Stimulated activated CD8-positive, alpha-beta memory T cell treated with anti-CD3 and anti-CD28 coated beads, Interleukin-15, amount 100 ng/mL, for 24 hours (primary cell): ENCODE results near the gene BRD9.
"Not testable (repeated sequence)": the region's sequence is repeated elsewhere in the genome, so short reads cannot be mapped to it uniquely, and the experiment has no call there.

Source experiments
- DNase-seq: peaks from one replicate; pipeline ENCODE4 v3.0.0-alpha.2; 2020; ENCODE audit warnings: low read depth

BRD9 gene

DNA sequence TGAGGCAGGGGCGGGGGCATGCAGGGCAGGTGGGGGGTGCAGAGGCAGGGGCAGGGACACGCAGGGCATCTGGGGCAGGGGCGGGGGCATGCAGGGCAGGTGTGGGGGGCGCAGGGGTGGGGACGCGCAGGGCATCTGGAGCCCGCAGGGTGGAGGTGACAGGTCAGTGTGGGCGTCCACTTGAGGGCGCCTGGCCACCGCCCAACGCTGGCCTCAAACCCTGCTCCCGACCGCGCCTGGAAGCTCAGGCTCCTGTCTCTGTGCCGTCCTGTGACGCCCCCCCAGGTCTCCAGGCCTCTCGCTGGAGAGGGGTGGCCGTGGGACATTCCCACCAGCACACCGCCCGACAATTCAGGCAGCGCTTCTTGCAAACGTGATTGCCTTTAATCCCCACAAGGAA is 48.7 kb downstream of the BRD9 start:
- not testable (repeated sequence) for DNase-seq

GRCh38 chr5:843371-843770 is 49.2 kb downstream of the BRD9 start:
- not testable (repeated sequence) for DNase-seq

GRCh38 chr5:842402-843221 is 50.0 kb downstream of the BRD9 start:
- DNase-seq: not testable (repeated sequence)

- DNase-seq: not testable (repeated sequence)
Measured at GRCh38 chr5:841531-842401, 50.8 kb downstream of the BRD9 start.

DNA sequence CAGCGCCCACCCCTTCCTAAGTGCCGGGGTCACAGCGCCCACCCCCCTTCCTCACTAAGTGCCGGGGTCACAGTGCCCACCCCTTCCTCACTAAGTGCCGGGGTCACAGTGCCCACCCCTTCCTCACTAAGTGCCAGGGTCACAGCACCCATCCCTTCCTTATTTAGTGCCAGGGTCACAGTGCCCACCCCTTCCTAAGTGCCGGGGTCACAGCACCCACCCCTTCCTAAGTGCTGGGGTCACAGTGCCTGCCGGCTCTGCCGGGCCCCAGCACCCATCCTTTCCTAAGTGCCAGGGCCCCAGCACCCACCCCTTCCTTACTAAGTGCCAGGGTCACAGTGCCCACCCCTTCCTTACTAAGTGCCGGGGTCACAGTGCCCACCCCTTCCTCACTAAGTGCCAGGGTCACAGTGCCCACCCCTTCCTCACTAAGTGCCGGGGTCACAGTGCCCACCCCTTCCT is 51.6 kb downstream of the BRD9 start:
- not testable (repeated sequence) for DNase-seq

DNA sequence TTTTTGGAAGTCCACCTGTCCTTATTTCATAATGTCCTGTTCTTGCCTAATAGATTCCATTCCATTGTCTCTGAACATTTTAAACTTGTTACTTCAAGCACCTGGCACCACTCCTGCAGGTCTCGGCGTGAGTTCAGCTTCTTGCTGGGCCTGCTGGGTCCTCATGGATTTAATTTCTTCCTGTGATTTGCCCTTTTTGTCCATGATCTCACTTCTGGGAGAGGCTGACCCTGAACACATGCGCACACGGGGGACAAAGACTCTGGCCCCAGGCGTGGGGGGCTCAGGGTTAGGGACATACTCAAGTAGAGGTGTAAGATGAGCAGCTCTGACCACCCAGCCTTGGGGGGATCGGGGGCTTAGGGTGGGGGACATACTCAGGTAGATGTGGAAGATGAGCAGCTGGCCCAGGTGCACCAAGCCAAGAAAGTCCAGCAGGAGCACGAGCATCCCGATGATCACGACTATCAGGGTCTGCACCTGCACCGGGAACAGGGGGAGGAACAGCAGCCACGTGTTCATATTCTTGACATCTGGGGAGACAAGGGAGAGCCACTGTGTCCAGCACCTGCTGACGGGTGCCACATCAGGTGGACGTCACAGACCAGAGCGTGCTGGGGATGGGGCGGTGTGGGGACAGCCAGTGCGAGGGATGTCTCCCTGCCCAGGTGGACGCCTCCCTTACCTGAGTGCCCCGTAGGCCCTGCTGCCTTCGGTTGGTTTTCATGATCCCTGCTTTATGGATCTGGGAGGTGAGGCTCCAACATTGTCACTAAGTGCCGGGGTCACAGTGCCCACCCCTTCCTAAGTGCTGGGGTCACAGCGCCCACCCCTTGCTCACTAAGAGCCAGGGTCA is 52.3 kb downstream of the BRD9 start:
- not testable (repeated sequence) for DNase-seq

DNA sequence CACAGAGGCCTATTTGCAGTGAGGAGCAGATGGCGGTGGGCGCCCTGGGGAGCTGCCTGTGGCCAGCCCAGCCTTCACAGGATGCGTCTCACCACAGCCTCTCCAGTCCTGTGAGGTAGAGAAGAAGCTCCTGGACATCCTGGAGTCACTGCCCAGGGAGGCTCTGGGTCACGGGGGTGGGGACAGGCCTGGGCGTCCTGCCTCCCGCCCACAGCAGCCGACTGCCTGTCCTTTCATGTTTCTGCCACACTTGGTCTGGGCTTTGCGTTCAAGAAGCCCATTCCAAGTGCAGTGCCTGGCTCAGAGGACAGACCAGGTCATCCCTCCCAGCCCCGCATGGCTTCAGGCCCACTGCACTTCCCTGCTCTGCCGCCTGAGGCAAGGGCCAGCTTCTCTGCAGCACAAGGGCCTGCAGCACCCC is 54.2 kb downstream of the BRD9 start:
- DNase-seq: not testable (repeated sequence)

- not testable (repeated sequence) for DNase-seq
Measured at GRCh38 chr5:837621-838121, 54.9 kb downstream of the BRD9 start.

DNA sequence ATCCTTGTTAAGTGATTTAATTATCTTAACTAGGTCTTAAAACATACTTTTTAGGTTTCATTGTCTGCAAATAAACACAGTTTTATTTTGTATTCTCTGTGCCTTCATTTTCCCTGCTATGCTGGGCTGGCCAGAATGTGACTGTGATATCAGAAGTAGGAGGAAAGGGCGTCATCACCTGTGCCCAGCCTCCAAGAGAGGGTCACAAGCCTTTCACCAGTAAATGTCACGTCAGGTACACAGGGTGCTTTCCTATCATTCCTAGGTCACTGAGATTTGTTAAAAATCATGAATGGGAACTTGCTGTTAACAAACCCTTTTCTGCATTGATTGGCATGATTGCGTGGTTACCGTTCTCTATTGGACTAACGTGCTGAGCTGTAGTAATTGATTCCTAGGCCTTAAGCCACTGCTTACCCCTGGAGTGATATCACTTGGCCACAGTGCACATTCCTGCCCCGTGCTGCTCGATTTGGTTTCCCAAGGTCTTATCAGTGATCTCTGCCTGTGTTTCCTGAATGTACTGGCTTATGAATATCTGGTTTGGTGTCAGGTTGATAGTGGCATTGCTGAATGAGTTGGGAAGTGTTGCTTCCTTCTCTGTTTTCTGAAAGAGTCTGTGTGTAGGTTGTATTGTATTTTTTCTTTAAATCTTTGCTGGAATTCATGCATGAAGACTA is 56.5 kb downstream of the BRD9 start:
- DNase-seq: not testable (repeated sequence)

GRCh38 chr5:834013-834412 is 58.6 kb downstream of the BRD9 start:
- not testable (repeated sequence) for DNase-seq

DNA sequence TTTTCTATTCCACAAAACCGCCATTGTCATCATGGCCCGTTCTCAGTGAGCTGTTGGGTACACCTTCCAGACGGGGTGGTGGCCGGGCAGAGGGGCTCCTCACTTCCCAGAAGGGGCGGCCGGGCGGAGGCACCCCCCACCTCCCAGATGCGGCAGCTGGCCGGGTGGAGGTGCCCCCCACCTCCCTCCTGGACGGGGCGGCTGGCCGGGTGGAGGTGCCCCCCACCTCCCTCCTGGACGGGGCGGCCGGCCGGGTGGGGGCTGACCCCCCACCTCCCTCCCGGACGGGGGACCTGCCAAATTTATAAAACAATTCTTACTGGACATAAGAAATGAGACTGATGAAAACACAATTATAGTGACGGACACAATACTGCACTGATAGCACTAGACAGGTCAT is 64.4 kb downstream of the BRD9 start:
- DNase-seq: not testable (repeated sequence)

- not testable (repeated sequence) for DNase-seq
Measured at GRCh38 chr5:825544-825943, 67.1 kb downstream of the BRD9 start.

GRCh38 chr5:821504-821903 is 71.1 kb downstream of the BRD9 start:
- DNase-seq: no peak

- no peak for DNase-seq
Measured at GRCh38 chr5:820245-820644, 72.4 kb downstream of the BRD9 start.

- no peak for DNase-seq
Measured at GRCh38 chr5:819078-819477, 73.5 kb downstream of the BRD9 start.

GRCh38 chr5:816176-816575 is 76.4 kb downstream of the BRD9 start:
- no peak for DNase-seq

GRCh38 chr5:815449-815848 is 77.2 kb downstream of the BRD9 start:
- DNase-seq: no peak
